BLaER1 (cell line): Measurements from ENCODE around the gene ZDHHC12.

ENCODE experiments used
- H3K27ac ChIP-seq: shearing (Covaris generic); formaldehyde crosslinking; 2 replicates; pipeline ENCODE4 v1.8.1; 2022
- H3K27me3 ChIP-seq: shearing (Covaris generic); formaldehyde crosslinking; 2 replicates; pipeline ENCODE4 v1.8.1; 2022
- H3K36me3 ChIP-seq: shearing (Covaris generic); formaldehyde crosslinking; 2 replicates; pipeline ENCODE4 v1.8.1; 2022
- H3K4me1 ChIP-seq: shearing (Covaris generic); formaldehyde crosslinking; 2 replicates; pipeline ENCODE4 v1.8.1; 2022
- H3K4me2 ChIP-seq: shearing (Covaris generic); formaldehyde crosslinking; 2 replicates; pipeline ENCODE4 v1.8.1; 2022
- H3K4me3 ChIP-seq: shearing (Covaris generic); formaldehyde crosslinking; 2 replicates; pipeline ENCODE4 v1.8.1; 2022
- H3K9ac ChIP-seq: shearing (Covaris generic); formaldehyde crosslinking; 2 replicates; pipeline ENCODE4 v1.8.1; 2022
- H3K9me3 ChIP-seq: shearing (Covaris generic); formaldehyde crosslinking; 2 replicates; pipeline ENCODE4 v1.8.1; 2022
- H4K20me1 ChIP-seq: shearing (Covaris generic); formaldehyde crosslinking; 2 replicates; pipeline ENCODE4 v1.8.1; 2022
- Cebpa-rat ChIP-seq: shearing (Covaris generic); IDR thresholded peaks from 2 replicates; pipeline ENCODE4 v1.8.1; 2022

Gene ZDHHC12

DNA sequence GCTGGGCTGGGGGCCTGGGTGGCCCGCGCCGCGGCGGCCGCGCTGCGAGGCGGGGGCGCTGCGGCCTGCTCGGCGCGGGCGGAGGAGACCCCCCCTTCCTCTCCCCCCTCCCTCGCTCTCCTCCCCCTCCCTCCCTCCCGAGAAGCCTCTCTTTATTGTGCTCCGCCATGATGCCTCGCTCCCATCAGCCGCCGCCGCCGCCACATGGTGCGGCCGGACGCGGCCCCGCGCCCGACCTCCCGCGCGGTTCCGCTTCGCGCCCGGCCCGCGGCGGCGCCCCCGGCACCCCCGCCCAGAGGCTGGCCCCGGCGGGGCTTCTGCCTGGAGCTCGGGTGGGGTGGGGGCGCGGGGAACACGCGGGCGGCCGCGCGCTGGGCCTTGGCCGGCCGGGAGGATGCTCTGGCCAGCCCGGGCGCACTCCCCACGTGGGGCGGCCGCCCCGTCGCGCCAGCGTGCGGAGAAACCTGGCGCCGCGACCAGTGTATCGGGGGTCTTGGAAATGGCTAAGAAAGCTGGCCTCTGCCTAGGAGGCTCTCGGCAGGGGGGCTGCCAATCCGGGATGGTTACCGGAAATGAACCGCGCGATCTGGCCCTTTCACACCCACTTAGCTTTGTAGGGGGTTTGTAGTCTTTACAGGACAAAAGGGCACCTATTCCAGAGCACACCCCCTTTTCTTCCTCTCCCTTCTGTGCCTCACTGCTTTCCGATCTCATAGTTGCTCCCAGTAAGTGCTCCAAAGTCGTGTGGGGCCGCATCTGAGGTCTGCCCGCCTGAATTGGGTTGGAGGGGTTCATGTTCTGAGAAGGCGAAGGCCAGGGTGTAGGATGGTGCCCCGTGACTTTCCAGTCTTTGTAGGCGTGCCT lies 33.9 kb downstream of the ZDHHC12 start:
- TF ChIP-seq Cebpa-rat, result no peak
- H3K4me1 ChIP-seq, result peaks cover 71% of the 10 kb centered on the region
- peaks cover 49% of the 10 kb centered on the region for H4K20me1 ChIP-seq
- H3K27ac ChIP-seq, result peak overlapping the region; percentile 99
- no peaks in the 10 kb centered on the region for H3K9me3 ChIP-seq
- peak overlapping the region; percentile 84 for H3K4me2 ChIP-seq
- no peaks in the 10 kb centered on the region for H3K27me3 ChIP-seq
- H3K4me3 ChIP-seq, result peak overlapping the region; percentile 89
- peak overlapping the region; percentile 97 for H3K9ac ChIP-seq
- H3K36me3 ChIP-seq, result peaks cover 40% of the 10 kb centered on the region

DNA sequence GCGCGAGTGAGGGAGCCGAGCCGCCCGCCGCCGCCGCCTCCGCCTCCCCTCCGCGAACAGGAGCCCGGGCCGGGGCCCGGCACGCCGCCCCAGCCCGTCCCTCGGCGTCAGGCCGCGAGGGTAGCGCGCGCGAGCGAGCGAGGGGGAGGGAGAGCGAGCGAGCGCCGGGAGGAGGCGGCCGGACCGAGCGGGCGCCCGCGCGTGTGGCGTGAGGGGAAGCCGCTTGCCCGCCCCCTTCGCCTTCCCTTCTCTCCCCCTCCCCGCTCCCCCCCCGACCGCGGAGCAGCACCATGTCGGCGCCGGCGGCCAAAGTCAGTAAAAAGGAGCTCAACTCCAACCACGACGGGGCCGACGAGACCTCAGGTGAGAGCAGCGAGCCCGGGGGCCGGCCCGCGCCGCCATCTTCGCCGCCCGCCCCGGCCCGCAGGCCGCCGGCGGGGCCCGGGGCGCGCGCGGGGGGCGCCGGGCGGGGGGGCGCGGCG lies 34.6 kb downstream of the ZDHHC12 start:
- no peaks in the 10 kb centered on the region for H3K27me3 ChIP-seq
- peaks cover 45% of the 10 kb centered on the region for H4K20me1 ChIP-seq
- H3K9ac ChIP-seq, result peak overlapping the region; percentile 97
- H3K9me3 ChIP-seq, result no peaks in the 10 kb centered on the region
- peak overlapping the region; percentile 99 for H3K27ac ChIP-seq
- H3K4me1 ChIP-seq, result peaks cover 74% of the 10 kb centered on the region
- no peak overlapping the region for H3K4me2 ChIP-seq
- H3K36me3 ChIP-seq, result peaks cover 34% of the 10 kb centered on the region
- no peak for TF ChIP-seq Cebpa-rat
- H3K4me3 ChIP-seq, result peak overlapping the region; percentile 89

DNA sequence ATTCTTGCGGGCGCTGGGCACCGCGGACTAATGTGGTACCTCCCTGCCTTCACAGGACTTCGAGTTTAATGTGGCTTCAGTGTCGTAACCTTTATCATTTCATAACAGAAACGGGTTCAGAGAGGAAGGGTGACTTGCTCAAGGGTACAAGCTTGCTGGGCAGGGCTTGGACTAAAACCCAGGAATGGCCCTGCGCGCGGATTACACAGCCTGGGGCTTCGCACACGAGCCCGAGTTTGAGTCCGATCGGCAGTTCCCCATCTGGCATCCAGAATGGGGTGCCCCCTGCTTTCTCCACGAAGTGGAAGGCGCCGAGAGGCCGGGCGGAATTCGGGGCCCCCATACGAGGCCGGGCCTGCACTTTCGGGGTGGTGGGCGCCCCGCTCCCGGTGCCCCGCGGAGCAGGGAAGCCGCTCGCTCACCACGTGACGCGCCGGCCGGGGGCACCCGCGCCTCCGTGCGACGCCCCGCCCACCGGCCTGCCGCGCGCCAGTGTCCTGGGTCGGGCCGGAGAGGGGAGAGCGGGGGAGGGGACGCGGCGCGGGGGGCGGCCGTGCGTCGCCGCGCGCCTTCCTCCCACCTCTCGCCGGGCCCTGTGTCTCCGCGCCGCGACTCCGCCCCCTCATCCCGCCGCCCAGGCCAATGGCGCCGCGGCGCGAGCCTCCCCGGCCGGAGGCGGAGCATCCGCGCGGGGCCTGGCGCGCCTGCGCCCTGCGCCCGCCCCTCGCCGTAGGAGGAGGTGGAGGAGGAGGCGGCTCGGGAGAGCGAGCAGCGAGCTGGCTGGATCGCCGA lies 35.2 kb downstream of the ZDHHC12 start, which contains the start of gene SET:
TSS of gene SET (plus strand) at position 722 of the 792 bp plus-strand sequence. CDS start 361 bp downstream, outside the sequence.
- Histone ChIP-seq H3K27ac (peak within 1 kb of the TSS; percentile 99), H3K9ac (peak within 1 kb of the TSS; percentile 97), H3K4me1 (peaks cover 68% of the 10 kb centered on the region), H4K20me1 (peaks cover 38% of the 10 kb centered on the region), H3K4me3 (peak within 1 kb of the TSS; percentile 89), H3K27me3 (no peaks in the 10 kb centered on the region), H3K36me3 (peaks cover 27% of the 10 kb centered on the region), H3K9me3 (no peaks in the 10 kb centered on the region), H3K4me2 (peak within 1 kb of the TSS; percentile 99)
- no peak for TF ChIP-seq Cebpa-rat

DNA sequence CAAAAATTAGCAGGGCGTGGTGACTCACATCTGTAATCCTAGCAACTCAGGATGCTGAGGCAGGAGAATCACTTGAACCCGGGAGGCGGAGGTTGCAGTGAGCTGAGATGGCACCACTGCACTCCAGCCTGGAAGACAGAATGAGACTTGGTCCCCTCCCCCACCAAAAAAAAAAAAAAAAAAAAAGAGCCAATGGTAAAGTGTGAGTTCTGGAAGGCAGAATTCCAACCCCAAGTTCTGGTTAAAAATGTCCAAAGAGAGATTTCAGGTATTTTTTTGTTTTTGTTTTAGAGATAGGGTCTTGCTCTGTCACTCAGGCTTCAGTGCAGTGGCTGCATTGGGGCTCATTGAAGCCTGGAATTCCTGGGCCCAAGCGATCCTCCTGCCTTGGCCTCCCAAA lies 36.5 kb downstream of the ZDHHC12 start:
- no peak for TF ChIP-seq Cebpa-rat
- Histone ChIP-seq H3K27me3 (no peaks in the 10 kb centered on the region), H3K36me3 (peaks cover 15% of the 10 kb centered on the region), H3K27ac (no peak overlapping the region), H3K9me3 (no peaks in the 10 kb centered on the region), H3K4me1 (peaks cover 69% of the 10 kb centered on the region), H3K4me2 (peak overlapping the region; percentile 99), H3K9ac (no peak overlapping the region), H4K20me1 (peaks cover 26% of the 10 kb centered on the region), H3K4me3 (no peak overlapping the region)

DNA sequence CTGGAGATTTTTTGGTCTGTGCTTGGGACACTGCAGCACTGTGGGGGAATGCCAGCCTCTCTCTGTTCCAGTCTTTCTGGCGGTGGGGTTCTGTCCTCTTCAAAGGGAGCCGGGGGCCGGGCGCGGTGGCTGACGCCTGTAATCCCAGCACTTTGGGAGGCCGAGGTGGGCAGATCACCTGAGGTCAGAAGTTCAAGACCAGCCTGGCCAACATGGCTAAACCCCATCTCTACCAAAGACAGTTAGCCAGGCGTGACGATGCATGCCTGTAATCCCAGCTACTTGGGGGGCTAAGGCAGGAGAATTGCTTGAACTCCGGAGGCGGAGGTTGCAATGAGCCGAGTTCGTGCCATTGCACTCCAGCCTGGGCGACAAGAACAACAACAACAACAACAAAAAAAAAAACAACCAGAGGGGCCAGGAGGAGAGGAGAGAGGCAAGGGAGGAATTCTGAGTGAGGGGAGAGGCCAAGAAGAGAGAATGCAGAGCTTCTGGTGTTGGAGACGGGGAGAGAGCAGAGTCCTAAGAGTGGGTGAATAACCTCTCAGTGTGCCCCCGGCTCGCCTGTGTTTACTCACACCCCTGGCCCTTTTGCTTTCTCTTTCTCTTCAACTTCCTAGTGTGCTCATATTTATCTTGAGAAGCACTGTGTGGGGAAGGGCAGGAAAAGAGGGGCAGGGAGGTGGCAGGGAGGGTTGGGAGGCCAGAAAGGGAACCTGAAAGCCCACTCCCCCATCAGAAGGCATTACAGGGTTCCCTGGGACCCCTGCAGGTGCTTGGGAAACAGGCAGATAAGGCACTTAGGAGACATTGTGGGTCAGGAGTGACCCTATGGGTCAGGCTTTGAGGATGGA lies 38.1 kb downstream of the ZDHHC12 start:
- Histone ChIP-seq H4K20me1 (peaks cover 10% of the 10 kb centered on the region), H3K4me1 (peaks cover 61% of the 10 kb centered on the region), H3K27me3 (no peaks in the 10 kb centered on the region), H3K9ac (peak overlapping the region; percentile 94), H3K27ac (peak overlapping the region; percentile 92), H3K4me2 (peak overlapping the region; percentile 99), H3K4me3 (peak overlapping the region; percentile 88), H3K36me3 (no peaks in the 10 kb centered on the region; the same call in 1 of the 2 replicates), H3K9me3 (no peaks in the 10 kb centered on the region)
- TF ChIP-seq Cebpa-rat, result no peak

DNA sequence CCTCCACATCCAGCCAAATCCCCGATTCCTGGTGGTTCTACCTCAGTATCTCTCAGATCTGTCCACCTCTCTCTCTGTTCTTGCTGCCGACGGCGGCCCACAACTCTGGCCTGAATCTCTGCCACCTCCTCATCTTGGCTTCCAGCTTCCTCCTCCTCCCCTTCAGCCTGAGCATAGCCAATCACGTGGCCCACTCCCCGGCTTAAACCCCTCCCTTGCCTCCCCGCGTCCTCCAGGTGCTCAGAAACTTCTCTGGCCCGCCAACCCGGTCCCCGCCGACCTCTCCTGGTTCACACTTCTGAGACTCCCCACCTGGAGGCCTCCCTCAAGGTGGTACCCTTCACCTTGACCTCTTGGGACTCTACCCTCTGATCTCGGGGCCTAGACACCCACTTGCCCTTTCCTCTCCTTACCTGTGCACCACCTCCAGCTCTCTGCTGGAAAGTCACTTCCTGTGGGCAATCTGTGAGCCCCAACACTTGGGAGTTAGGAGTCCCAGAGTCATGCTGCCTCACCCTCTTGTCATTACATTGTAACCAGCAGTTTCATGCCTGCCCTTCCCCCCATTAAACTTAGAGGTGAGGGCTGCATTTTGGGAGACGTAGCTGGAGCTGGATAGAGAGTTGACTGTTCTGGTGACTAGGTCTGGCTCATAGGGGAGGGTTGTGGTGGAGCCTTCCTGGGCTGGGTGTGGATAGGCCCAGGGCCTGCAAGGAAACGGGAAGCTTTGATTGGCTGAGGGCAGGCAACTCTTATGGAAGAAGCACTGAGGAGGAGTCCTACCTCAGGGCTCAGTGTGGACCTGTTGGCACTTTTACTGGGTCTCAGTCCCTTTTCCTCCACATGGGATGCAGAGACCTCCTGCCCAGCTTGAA lies 39.4 kb downstream of the ZDHHC12 start:
- no peak for TF ChIP-seq Cebpa-rat
- H3K4me1 ChIP-seq, result peaks cover 60% of the 10 kb centered on the region
- peak overlapping the region; percentile 88 for H3K4me3 ChIP-seq
- H3K36me3 ChIP-seq, result no peaks in the 10 kb centered on the region
- no peaks in the 10 kb centered on the region for H3K9me3 ChIP-seq
- H3K27me3 ChIP-seq, result no peaks in the 10 kb centered on the region
- H3K4me2 ChIP-seq, result peak overlapping the region; percentile 99
- H4K20me1 ChIP-seq, result no peaks in the 10 kb centered on the region
- H3K27ac ChIP-seq, result peak overlapping the region; percentile 92
- peak overlapping the region; percentile 94 for H3K9ac ChIP-seq

DNA sequence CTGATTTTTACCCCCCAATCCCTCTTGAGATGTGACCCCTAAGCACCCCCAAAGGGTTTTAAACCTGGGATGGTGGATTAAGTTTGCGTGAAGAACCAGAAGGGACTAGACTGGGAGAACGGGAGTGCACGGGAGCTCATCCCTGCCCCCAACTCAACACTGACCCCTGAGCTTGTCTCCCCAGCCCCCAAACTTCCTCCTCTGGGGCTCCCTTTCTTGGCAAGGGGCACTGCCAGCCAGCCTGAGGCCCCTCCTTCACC lies 39.9 kb downstream of the ZDHHC12 start:
- Histone ChIP-seq H3K4me1 (peaks cover 60% of the 10 kb centered on the region), H3K9ac (peak overlapping the region; percentile 94), H3K4me2 (peak overlapping the region; percentile 99), H3K27ac (peak overlapping the region; percentile 92), H3K36me3 (no peaks in the 10 kb centered on the region), H3K27me3 (no peaks in the 10 kb centered on the region), H4K20me1 (no peaks in the 10 kb centered on the region), H3K4me3 (peak overlapping the region; percentile 88), H3K9me3 (no peaks in the 10 kb centered on the region)
- no peak for TF ChIP-seq Cebpa-rat

DNA sequence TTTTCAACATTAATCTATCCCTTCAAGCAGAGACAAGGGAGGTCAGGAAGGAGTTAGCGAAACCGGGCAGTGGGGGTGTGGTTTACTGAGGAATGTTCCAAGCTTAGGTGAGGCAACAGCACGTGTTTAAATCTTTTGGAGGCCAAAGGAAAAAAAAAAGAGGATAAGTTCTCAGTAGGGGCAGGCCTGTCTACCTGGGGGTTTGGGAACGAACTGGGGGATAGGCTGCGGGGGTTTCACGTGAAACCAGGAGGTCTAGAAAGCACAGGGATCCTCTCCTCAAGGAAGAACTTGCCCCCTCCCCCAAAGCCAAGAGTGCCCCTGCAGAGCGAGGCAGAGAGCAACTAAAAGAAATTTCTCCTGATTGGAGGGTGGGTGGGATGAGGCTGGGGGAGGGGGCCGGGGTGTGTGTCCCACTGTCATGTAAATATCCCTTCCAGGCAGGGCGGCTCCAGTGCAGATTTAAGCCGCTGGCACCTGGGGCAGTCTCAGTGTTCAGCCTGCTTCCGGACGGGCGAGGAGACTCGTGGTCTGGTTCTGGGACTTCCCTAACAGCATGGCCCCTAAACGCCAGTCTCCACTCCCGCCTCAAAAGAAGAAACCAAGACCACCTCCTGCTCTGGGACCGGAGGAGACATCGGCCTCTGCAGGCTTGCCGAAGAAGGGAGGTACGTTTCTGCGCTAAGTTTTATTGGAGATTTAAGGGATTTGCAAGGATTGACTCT lies 40.4 kb downstream of the ZDHHC12 start:
- Histone ChIP-seq H3K4me1 (peaks cover 58% of the 10 kb centered on the region), H3K9me3 (no peaks in the 10 kb centered on the region), H4K20me1 (no peaks in the 10 kb centered on the region), H3K27me3 (no peaks in the 10 kb centered on the region), H3K36me3 (no peaks in the 10 kb centered on the region), H3K4me2 (peak overlapping the region; percentile 99), H3K4me3 (peak overlapping the region; percentile 88), H3K9ac (peak overlapping the region; percentile 94), H3K27ac (peak overlapping the region; percentile 92)
- TF ChIP-seq Cebpa-rat, result no peak
